Breast epithelium (tissue), 3 donors: ENCODE measurements around the gene SIRT1.

Experiments
- POLR2A ChIP-seq: fragments of 450-650 bp; IDR thresholded peaks from one replicate; pipeline ENCODE4 v1.6.1; 2016; ENCODE audit warnings: antibody characterized with exemption, mild to moderate bottlenecking, moderate library complexity
- POLR2AphosphoS5 ChIP-seq, 3 donors: sonication (generic); formaldehyde crosslinking; IDR thresholded peaks; one replicate each; pipeline ENCODE4 v1.6.1; 2017; ENCODE audit warnings: antibody characterized with exemption in 3 of 3
- TF ChIP-seq, protein P1 (sequence below), 3 donors: fragments of 450-650 bp; IDR thresholded peaks; one replicate each; pipeline ENCODE4 v1.5.1; 2016 to 2017; ENCODE audit warnings: antibody characterized with exemption in 3 of 3, mild to moderate bottlenecking in 3 of 3, moderate library complexity in 3 of 3

DNA sequence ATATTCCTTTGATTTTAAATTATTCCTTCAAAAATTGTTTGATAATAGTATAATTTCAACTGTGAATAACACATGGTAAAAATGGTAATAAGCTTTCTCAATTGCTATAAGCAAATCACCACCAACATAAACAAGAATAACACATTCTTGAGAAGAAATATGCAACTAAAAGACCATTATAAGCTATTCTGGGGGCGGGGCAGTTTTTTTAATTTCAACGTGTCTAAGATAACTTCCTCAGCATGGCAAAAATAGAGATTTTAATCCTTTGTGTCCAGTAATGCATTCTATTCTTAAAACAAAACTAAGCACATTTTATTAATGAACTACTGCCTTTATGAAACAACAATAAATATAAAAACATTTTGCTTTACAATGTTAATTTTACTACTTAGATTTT is 48.0 kb upstream of the SIRT1 start:
- TF ChIP-seq, protein P1, sequence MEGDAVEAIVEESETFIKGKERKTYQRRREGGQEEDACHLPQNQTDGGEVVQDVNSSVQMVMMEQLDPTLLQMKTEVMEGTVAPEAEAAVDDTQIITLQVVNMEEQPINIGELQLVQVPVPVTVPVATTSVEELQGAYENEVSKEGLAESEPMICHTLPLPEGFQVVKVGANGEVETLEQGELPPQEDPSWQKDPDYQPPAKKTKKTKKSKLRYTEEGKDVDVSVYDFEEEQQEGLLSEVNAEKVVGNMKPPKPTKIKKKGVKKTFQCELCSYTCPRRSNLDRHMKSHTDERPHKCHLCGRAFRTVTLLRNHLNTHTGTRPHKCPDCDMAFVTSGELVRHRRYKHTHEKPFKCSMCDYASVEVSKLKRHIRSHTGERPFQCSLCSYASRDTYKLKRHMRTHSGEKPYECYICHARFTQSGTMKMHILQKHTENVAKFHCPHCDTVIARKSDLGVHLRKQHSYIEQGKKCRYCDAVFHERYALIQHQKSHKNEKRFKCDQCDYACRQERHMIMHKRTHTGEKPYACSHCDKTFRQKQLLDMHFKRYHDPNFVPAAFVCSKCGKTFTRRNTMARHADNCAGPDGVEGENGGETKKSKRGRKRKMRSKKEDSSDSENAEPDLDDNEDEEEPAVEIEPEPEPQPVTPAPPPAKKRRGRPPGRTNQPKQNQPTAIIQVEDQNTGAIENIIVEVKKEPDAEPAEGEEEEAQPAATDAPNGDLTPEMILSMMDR (IDR thresholded peaks at IDR 0.05) = no peak
- TF ChIP-seq POLR2A = no peak
- no peak for TF ChIP-seq POLR2AphosphoS5 (IDR thresholded peaks at IDR 0.05)
